GM12891 (cell line): Measurements from ENCODE around the gene AGFG2.

Source experiments
- DNase-seq: peaks from one replicate; pipeline ENCODE4 v3.0.0; 2011; ENCODE audit warnings: low spot score; ENCODE audit not compliant: insufficient read length
- FAIRE-seq: peaks from 2 replicates; lab custom pipeline; 2011; peaks lifted over from hg19 to GRCh38; lab: Jason Lieb, UNC
- PAX5 ChIP-seq: IDR thresholded peaks from 2 replicates; pipeline ENCODE4 v1.6.1; 2011; ENCODE audit warnings: low read length, moderate library complexity, mild to moderate bottlenecking; ENCODE audit not compliant: insufficient read depth, severe bottlenecking
- POLR2A ChIP-seq: IDR thresholded peaks from 2 replicates; pipeline ENCODE4 v1.6.1; 2011; ENCODE audit warnings: low read depth, low read length, control low read depth
- POLR2AphosphoS5 ChIP-seq: IDR thresholded peaks from 2 replicates; pipeline ENCODE4 v1.6.1; 2011; ENCODE audit warnings: low read depth, low read length, control low read depth
- POU2F2 ChIP-seq: IDR thresholded peaks from 2 replicates; pipeline ENCODE4 v1.6.1; 2011; ENCODE audit warnings: low read depth, mild to moderate bottlenecking, control low read depth, low read length, moderate library complexity
- SPI1 ChIP-seq: IDR thresholded peaks from 2 replicates; pipeline ENCODE4 v1.6.1; 2011; ENCODE audit warnings: low read depth, low read length, control low read depth
- TAF1 ChIP-seq: IDR thresholded peaks from 2 replicates; pipeline ENCODE4 v1.6.1; 2011; ENCODE audit warnings: low read depth, low read length, control low read depth

Gene AGFG2

DNA sequence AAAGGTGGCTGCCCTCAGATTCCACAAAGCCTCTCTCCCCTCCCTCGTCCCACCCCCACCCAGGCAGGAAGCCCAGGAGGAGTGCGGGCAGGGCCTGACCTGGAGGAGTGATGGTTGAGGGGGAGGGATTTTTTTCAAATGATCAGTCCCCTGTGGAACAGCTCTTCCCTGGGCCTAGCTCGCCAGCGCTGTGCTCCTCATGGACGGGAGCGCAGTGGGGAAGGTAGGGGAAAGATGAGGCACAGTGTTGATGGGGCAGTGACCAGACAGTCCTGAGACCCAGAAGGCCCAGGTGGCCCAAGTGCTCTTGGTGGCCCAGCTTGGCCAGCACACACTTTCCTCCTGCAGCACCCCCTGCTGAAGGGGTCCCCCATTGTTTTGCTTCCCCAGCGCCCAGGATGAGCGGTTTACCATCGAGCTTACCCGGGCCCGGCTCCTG, 26.1 kb downstream of the AGFG2 start:
- DNase-seq = no peak
- TF ChIP-seq POU2F2 = no peak
- TF ChIP-seq PAX5 = no peak
- no peak for TF ChIP-seq POLR2A
- no peak for FAIRE-seq

DNA sequence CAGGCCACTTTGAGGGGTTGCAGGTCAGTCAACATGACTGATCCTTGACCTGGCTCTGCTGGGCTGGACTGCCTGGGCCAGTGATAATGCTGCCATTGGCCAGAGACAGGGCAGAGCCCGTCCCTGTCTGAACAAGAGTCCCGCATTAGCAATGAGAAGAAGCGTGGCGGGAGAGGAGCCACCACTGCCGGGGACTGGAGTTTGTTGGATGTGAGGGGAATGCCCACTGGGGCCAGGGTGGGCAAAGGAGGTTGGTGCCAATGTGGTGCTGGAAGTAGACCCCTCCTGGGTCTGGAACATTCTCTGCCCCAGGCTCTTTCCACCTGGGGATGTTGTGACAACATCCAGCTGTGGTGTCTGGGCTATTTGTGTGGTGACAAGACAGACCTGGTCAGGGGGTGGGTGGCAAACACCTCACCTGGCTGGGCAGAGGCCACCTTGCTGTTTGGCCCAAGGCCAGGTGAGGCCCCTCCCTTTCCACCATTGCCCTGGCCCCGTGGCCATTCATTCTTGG, 27.1 kb downstream of the AGFG2 start:
- DNase-seq = no peak
- no peak for FAIRE-seq
- TF ChIP-seq PAX5 = no peak
- no peak for TF ChIP-seq POU2F2
- TF ChIP-seq POLR2A = no peak
- no peak for TF ChIP-seq POLR2AphosphoS5
- TF ChIP-seq TAF1 = no peak
- no peak for TF ChIP-seq SPI1

DNA sequence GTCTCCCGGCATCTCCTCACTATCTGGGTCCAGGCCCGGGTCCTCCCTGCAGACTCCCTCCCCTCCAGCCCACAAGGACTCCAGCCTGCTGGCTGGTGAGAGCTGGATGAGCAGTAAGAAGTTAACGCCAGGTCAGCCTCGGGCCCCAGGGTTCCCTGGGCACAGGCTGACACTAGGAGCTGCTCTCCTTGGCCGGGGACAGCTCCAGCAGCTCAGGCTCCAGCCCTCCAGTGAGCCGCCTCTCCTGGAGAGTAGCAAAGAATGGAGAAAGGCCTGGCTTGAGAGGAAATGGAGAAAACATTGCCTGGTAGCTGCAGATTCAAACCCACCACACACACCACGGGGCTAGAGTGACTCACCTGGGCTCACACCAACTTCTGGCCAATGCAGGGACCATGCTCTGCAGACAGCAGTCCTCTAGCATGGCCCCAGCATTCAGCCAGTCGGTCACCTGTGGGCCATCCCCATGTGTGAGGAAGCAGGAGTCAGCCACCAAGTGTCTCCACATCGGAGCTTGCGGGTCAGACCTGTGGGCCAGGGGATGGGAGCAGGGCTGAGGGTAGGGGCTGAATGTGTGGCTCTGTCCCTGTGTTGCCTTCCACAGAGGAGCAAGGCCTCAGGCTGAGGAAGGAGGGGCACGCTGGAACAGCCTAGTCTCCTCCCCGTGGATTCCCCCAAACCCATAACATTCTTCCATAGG, 28.2 kb downstream of the AGFG2 start:
- no peak for DNase-seq
- TF ChIP-seq POU2F2 (no peak; the same call in 1 of the 2 replicates), POLR2AphosphoS5 (no peak), POLR2A (no peak; the same call in 1 of the 2 replicates), PAX5 (no peak), SPI1 (no peak), TAF1 (no peak)
- no peak for FAIRE-seq

DNA sequence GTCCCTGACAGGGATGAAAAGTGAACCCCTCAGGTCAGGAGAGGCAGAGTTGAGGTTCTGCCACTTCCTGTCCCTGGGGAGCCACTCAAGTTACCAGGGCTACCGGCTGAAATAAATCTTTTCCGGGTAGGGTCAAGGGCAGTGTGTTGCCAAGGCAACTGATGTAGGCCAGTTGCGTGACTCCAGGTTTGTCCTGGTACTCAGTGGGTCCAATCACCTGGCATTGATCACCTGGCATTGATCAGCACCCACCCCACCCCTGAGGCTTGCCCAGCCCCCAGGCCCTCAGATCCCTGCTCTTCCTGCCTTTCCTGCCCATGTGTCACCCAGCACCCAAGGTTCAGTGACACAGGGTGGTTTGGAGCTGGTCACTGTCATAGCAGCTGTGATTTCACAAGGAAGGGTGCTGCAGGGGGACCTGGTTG, 28.8 kb downstream of the AGFG2 start:
- FAIRE-seq = peak; percentile 85
- TF ChIP-seq POU2F2 (0 out of 2 replicates have a peak, but pooled peaks have one; percentile 5), POLR2A (no peak; the same call in 1 of the 2 replicates), PAX5 (no peak), TAF1 (no peak), POLR2AphosphoS5 (no peak), SPI1 (0 out of 2 replicates have a peak, but pooled peaks have one; percentile 15)

DNA sequence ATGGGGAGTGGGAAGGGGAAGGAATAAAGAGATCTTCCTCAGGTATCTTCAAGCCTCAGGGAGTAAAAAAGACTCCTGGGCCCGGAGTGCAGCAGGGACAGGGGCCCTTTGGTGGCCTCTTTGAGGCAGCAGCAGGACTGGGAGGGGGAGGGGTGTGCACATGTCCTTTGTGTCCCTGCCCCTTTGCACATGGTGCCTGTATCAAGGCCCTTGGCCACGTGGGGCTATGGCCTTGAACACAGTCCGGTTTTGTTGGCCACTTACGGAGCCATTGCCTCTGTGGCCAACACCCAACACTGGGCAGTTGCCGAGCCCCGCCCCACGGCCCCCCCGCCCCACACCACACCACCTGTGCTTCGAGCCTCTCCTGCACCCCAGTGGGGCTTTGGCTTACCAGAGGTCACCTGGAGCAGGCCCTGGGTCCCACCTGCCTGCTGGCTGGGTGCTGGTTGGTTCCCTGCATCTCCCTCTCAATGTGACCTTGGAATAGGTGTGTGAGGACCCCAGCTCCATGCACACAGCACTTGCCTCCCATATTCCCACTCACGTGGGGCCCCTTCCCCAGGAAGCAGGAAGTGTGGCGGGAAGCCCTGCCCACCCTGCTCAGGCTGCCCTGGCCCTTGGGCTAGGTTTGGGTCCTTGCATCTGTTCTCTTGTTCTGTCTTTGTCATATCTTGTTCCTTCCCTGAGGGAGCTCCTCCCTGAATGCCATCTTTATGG, 29.3 kb downstream of the AGFG2 start:
- TF ChIP-seq PAX5 = no peak
- TF ChIP-seq POLR2A = no peak
- TF ChIP-seq POLR2AphosphoS5 = no peak
- TF ChIP-seq SPI1 = no peak
- TF ChIP-seq POU2F2 = no peak
- no peak for TF ChIP-seq TAF1
- no peak for FAIRE-seq
- DNase-seq = no peak

More for the DNA sequence above, 28.8 kb downstream of the AGFG2 start:
- no peak for DNase-seq

DNA sequence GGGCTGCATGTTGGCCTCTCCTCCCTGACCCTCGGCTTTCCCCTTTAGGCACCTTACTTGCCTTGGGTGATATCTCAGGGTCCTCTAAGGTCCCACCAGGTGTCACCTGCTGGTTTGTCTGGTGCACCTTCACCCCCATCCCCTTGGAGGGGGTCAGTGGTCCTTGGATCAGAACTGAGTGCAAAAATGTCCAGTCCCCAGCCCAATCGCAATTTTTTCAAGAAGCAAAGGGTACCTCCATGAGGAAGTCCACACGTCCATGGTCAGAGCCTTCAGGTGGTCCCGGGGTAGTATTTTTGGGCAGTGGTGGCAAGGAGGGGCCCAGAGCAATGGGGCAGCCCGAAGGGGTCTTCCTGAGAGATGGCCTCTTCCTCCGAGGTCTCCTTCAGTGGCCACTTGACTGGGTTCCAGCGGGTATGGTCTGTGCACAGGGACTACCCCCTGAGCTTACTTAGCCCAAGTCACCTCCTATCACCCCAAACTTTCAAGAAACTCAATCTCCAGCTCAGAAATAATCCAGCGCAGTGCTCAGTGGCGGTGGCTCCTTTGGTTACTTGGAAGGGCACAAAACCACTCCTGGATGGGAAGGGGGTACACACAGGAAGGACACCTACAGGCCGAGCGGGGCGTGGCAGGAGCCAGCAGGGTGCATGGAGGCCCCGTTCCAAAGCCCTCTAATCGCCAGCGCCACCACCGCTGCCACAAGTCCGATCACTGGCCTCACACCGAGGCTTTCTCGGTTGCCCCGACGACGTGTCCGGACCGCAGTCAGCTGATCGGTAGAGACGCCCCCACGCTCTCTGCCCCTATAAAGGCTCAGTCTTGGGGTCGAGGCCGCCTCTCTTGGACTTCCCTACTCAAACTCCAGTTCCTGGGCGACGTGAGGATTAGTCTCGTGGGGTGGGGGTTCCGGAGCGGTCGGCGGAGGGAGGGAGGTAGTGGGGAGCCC, 30.2 kb downstream of the AGFG2 start:
- FAIRE-seq (no peak), DNase-seq (no peak)
- peak; percentile 8; the same call in 1 of the 2 replicates for TF ChIP-seq POLR2A
- no peak for TF ChIP-seq POLR2AphosphoS5

DNA sequence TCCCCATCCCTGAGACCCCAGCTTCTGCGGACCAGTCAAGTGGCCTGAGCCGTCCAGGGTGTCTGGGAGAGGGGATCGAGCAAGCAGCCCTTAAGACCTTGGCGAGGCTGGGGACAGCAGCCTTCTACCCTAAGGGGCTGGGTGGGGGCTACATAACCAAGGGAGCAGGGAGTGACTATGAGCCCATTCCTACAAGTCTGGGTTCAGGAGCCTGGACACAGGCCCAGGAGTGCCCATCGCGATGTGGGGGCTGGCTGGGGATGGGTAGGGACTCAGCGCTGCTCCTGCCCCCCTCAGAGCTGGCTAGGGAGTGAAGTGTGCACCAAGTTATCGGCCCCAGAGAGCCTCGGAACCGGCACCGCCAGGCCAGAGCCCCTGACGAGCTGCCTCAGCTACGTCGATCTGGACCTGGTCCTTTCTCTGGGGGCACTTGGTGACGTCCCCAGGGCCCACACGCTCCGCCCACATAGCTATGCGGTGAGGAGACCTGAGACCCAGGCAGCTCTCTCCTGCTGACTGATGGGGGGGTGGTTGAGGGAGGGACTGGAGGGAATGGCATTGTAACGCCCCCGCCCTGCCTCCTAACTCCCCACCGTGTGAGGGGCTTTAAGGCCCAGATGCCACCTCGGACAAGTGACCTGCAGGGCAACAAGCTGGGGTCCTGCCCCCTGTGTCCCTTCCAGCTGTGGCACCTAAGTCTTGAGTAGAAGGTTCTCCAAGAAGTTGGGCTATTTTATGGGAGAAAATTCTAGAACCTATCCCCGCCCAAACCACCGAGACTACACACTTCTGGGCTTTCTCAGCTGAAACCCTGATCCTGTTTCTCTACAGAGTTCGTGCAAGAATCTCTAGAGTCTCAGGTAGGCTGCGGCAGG, 32.2 kb downstream of the AGFG2 start:
- FAIRE-seq (peak; percentile 20), DNase-seq (no peak)
- TF ChIP-seq SPI1 (no peak), TAF1 (no peak), POLR2AphosphoS5 (no peak), PAX5 (no peak)

DNA sequence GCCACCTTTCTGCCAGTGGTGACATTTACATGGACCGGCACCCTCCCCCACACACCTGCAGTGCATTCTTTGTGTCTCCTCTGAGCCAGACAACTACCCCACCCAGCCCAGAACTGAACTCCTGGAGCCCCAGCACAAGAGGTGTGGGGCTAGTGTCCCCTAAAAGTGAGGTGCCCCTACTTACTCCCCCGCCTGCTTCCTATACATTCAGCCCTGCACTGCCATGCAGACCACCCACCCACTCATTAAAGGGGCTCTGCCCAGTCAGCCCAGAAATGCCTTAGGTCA, 32.8 kb downstream of the AGFG2 start:
- TF ChIP-seq PAX5 = no peak
- no peak for TF ChIP-seq POLR2A
- no peak for TF ChIP-seq POLR2AphosphoS5
- no peak for TF ChIP-seq SPI1
- TF ChIP-seq TAF1 = no peak
- TF ChIP-seq POU2F2 = no peak
- DNase-seq (no peak), FAIRE-seq (no peak)
